GM19240 (cell line): ENCODE measurements around the gene NUMA1.

Experiments
- DNase-seq: peaks from one replicate; pipeline ENCODE4 v3.0.0; 2011; ENCODE audit warnings: low spot score; ENCODE audit not compliant: insufficient read length

The NUMA1 gene

GRCh38 chr11:72066855-72067254, 13.5 kb downstream of the NUMA1 start:
- no peak for DNase-seq

GRCh38 chr11:72061739-72062396, 18.5 kb downstream of the NUMA1 start:
- DNase-seq: no peak

GRCh38 chr11:72058416-72059034, 21.8 kb downstream of the NUMA1 start:
- no peak for DNase-seq

GRCh38 chr11:72048766-72049460, 31.4 kb downstream of the NUMA1 start:
- DNase-seq: no peak

GRCh38 chr11:72045849-72046248, 34.5 kb downstream of the NUMA1 start:
- DNase-seq: no peak

GRCh38 chr11:72042064-72042745, 38.1 kb downstream of the NUMA1 start:
- DNase-seq: no peak

GRCh38 chr11:72041364-72042063, 38.8 kb downstream of the NUMA1 start:
- DNase-seq: no peak

GRCh38 chr11:72040491-72041363, 39.6 kb downstream of the NUMA1 start:
- no peak for DNase-seq

GRCh38 chr11:72039856-72040401, 40.4 kb downstream of the NUMA1 start:
- no peak for DNase-seq

- no peak for DNase-seq
Observed at GRCh38 chr11:72039031-72039855, 41.1 kb downstream of the NUMA1 start.

- DNase-seq: no peak
Observed at GRCh38 chr11:72038491-72038890, 41.9 kb downstream of the NUMA1 start.

- DNase-seq: no peak
Observed at GRCh38 chr11:72037554-72038311, 42.6 kb downstream of the NUMA1 start.

GRCh38 chr11:72036687-72037086, 43.7 kb downstream of the NUMA1 start:
- no peak for DNase-seq

- DNase-seq: no peak
Observed at GRCh38 chr11:72030472-72031045, 49.8 kb downstream of the NUMA1 start.

- DNase-seq: no peak
Observed at GRCh38 chr11:72026090-72026489, 54.3 kb downstream of the NUMA1 start.

GRCh38 chr11:72024069-72024754, 56.1 kb downstream of the NUMA1 start:
- no peak for DNase-seq

- no peak for DNase-seq
Observed at GRCh38 chr11:72023335-72023734, 57.0 kb downstream of the NUMA1 start.

GRCh38 chr11:72018171-72018570, 62.2 kb downstream of the NUMA1 start:
- DNase-seq: no peak
